Stimulated activated CD4-positive, alpha-beta T cell treated with anti-CD3 and anti-CD28 coated beads, Interleukin-1b, Interleukin-23, amount 100 ng/mL, for 1 hour (primary cell): ENCODE data around the gene ASCC1.

ENCODE experiments used
- DNase-seq, 2 donors: peaks; one replicate each; pipeline ENCODE4 v3.0.0-alpha.2; 2020; ENCODE audit warnings: low read depth in 2 of 2

The ASCC1 gene

GRCh38 chr10:72067463-72068125 lies 148.5 kb downstream of the ASCC1 start:
- no peak for DNase-seq

GRCh38 chr10:72066318-72067284 lies 149.5 kb downstream of the ASCC1 start:
- DNase-seq, result no peak

- no peak for DNase-seq
These were observed 150.5 kb downstream of the ASCC1 start for GRCh38 chr10:72065439-72066025.

GRCh38 chr10:72063703-72064391 lies 152.2 kb downstream of the ASCC1 start:
- no peak for DNase-seq

GRCh38 chr10:72062832-72063702 lies 153.0 kb downstream of the ASCC1 start:
- DNase-seq, result no peak

GRCh38 chr10:72062382-72062781 lies 153.7 kb downstream of the ASCC1 start:
- no peak for DNase-seq

- no peak for DNase-seq
These were observed 154.1 kb downstream of the ASCC1 start for GRCh38 chr10:72061930-72062329.

GRCh38 chr10:72061491-72061890 lies 154.6 kb downstream of the ASCC1 start:
- DNase-seq, result no peak

- DNase-seq, result no peak
These were observed 155.9 kb downstream of the ASCC1 start for GRCh38 chr10:72059843-72060822.

GRCh38 chr10:72058989-72059842 lies 156.9 kb downstream of the ASCC1 start:
- DNase-seq, result no peak

- DNase-seq, result no peak
These were observed 157.7 kb downstream of the ASCC1 start for GRCh38 chr10:72058347-72058898.

GRCh38 chr10:72056932-72057751 lies 158.9 kb downstream of the ASCC1 start:
- no peak for DNase-seq

- no peak for DNase-seq
These were observed 160.0 kb downstream of the ASCC1 start for GRCh38 chr10:72056113-72056512.

GRCh38 chr10:72053690-72054089 lies 162.4 kb downstream of the ASCC1 start:
- no peak for DNase-seq

- DNase-seq, result no peak
These were observed 165.2 kb downstream of the ASCC1 start for GRCh38 chr10:72050873-72051272.

- DNase-seq, result no peak
These were observed 165.9 kb downstream of the ASCC1 start for GRCh38 chr10:72049969-72050781.

- no peak for DNase-seq
These were observed 166.6 kb downstream of the ASCC1 start for GRCh38 chr10:72049472-72049871.
